Nephron (organoid): ENCODE results near the gene KRTAP10-12.
"Not testable (repeated sequence)": the region's sequence is repeated elsewhere in the genome, so short reads cannot be mapped to it uniquely, and the experiment has no call there.

Source experiments
- H3K27ac Mint-ChIP-seq, 3 experiments: 2 replicates each; pipeline ENCODE4 v1.8.0; 2020; ENCODE audit warnings: mixed read lengths in 3 of 3, mild to moderate bottlenecking in 2 of 3, moderate library complexity in 1 of 3
- H3K27me3 Mint-ChIP-seq: 2 replicates; pipeline ENCODE4 v1.8.0; 2021; ENCODE audit warnings: low read depth, mild to moderate bottlenecking, moderate library complexity, mixed read lengths
- H3K36me3 Mint-ChIP-seq: 2 replicates; pipeline ENCODE4 v1.8.0; 2020; ENCODE audit warnings: low read depth, mixed read lengths
- H3K4me1 Mint-ChIP-seq: 2 replicates; pipeline ENCODE4 v1.8.0; 2020; ENCODE audit warnings: mixed read lengths
- H3K4me3 Mint-ChIP-seq, 3 experiments: 2 replicates each; pipeline ENCODE4 v1.8.0; 2020; ENCODE audit warnings: mild to moderate bottlenecking in 3 of 3, mixed read lengths in 3 of 3, moderate library complexity in 2 of 3
- H3K9me3 Mint-ChIP-seq: 2 replicates; pipeline ENCODE4 v1.8.0; 2020; ENCODE audit warnings: mixed read lengths
- TF ChIP-seq, protein P1 (sequence below), 3 experiments: fragments of 200-600 bp; sonication (generic); IDR thresholded peaks; one replicate each; pipeline ENCODE4 v1.5.0; 2021; ENCODE audit warnings: antibody characterized with exemption in 3 of 3; ENCODE audit not compliant: unreplicated experiment in 3 of 3

KRTAP10-12 gene

DNA sequence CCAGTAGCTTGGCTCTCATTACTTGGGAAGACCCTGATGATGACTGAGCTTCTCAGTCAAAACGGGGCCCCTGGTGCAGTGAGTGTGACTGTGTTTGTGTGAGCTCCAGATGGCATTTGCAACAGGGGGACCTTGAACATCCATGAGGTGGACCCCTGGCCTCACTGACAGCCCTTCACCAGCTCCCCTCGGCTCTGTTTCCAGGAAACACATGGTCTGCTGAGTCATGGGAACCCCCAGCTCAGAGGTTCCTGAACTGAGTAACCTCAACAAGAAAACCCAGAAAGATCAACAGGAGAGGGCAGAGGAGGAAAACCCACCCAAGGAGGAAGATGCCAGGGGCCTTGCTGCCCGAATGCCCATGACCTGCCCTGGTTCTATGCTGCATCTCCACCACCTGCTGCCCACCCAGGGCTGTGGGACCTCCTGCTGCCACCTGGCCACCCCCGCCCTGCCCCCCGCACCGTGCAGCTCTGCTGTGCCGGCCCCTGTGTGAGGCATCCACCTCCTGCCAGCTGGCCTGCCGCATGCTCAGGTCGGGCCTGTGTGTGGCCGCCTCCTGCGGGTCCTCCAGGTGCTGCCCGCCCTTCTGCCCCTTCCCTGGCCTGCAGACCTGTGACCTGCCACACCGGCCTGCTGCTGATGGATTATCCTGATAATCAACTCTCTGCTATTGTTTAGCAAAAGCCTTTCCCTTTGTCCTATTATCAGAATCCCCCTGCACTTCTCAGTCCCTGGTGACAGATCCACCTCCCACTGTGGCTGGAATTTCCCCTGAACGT is 10.8 kb upstream of the KRTAP10-12 start:
- TF ChIP-seq, protein P1, sequence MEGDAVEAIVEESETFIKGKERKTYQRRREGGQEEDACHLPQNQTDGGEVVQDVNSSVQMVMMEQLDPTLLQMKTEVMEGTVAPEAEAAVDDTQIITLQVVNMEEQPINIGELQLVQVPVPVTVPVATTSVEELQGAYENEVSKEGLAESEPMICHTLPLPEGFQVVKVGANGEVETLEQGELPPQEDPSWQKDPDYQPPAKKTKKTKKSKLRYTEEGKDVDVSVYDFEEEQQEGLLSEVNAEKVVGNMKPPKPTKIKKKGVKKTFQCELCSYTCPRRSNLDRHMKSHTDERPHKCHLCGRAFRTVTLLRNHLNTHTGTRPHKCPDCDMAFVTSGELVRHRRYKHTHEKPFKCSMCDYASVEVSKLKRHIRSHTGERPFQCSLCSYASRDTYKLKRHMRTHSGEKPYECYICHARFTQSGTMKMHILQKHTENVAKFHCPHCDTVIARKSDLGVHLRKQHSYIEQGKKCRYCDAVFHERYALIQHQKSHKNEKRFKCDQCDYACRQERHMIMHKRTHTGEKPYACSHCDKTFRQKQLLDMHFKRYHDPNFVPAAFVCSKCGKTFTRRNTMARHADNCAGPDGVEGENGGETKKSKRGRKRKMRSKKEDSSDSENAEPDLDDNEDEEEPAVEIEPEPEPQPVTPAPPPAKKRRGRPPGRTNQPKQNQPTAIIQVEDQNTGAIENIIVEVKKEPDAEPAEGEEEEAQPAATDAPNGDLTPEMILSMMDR (IDR thresholded peaks at IDR 0.05; ENCODE audit: unreplicated experiment in 3 of 3) = no peak
- Mint-ChIP-seq H3K4me3 (no peak overlapping the region), H3K36me3 (no peaks in the 10 kb centered on the region), H3K27ac (no peak overlapping the region), H3K4me1 (peaks cover 23% of the 10 kb centered on the region), H3K9me3 (no peaks in the 10 kb centered on the region), H3K27me3 (peaks cover 52% of the 10 kb centered on the region)

DNA sequence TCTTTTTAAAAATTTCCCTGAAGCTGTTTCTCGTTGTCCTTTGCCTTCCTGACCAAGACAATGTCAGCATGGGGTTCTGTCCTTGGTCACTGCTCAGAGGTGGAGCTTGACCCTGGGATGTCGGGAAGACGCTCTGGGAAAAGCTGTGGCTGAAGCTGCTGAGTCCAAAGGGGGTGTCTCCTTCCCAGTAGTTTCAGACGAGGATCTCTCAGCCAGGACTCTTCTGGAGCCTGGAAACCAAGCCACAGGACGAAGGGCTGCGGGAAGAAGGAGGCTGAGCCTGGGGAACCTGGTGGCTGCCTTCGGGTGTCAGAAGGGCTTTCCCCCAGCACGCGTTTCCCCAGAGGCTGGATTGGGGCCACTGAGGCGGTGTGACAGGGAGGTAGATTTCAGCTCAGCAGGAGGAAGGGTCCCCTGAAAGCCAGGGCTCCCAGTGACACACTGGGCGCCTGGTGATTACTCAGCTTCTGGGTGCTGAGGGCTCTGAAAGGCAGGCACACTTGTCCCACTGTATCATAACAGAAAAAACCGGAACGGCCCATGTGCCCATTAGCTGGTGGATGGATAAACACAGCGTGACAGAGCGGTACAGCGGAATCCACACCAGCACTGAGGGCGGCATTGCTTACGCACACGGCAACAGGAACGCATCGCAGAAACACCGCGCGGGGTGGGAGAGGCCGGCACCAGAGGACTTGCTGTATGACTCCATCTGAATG is 10.0 kb upstream of the KRTAP10-12 start:
- Mint-ChIP-seq H3K36me3 (no peaks in the 10 kb centered on the region), H3K27me3 (peaks cover 51% of the 10 kb centered on the region), H3K4me3 (peak overlapping the region in 1 of 3 experiments; percentile 12), H3K27ac (no peak overlapping the region), H3K4me1 (peaks cover 23% of the 10 kb centered on the region), H3K9me3 (peaks cover 4% of the 10 kb centered on the region)
- TF ChIP-seq, protein P1 (IDR thresholded peaks at IDR 0.05; ENCODE audit: unreplicated experiment in 3 of 3) = no peak

DNA sequence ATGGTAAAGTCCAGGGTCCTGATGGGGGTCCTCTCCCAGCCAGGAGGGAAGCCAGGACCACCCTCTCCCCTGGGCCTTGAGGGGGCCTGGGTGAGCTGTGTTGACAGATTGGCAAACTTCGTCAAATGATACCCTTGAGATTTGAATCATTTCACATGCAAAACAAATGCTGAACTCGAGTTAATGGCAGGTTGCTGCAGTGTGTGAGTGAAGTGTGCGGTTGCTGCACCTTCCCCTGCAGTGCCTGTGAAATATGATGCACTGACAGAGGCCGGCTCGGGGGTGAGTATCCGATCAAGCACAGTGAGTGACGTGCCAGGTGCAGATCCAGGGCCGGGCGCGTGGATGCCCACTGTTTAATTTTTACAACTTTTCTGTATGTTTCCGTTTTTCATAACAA is 9.3 kb upstream of the KRTAP10-12 start:
- Mint-ChIP-seq H3K9me3 (peaks cover 9% of the 10 kb centered on the region), H3K27me3 (peaks cover 51% of the 10 kb centered on the region), H3K27ac (peak overlapping the region in 2 of 3 experiments; percentile 23 to 53), H3K4me3 (peak overlapping the region in 1 of 3 experiments; percentile 12), H3K36me3 (no peaks in the 10 kb centered on the region), H3K4me1 (peaks cover 23% of the 10 kb centered on the region)
- TF ChIP-seq, protein P1 (IDR thresholded peaks at IDR 0.05; ENCODE audit: unreplicated experiment in 3 of 3) = no peak

DNA sequence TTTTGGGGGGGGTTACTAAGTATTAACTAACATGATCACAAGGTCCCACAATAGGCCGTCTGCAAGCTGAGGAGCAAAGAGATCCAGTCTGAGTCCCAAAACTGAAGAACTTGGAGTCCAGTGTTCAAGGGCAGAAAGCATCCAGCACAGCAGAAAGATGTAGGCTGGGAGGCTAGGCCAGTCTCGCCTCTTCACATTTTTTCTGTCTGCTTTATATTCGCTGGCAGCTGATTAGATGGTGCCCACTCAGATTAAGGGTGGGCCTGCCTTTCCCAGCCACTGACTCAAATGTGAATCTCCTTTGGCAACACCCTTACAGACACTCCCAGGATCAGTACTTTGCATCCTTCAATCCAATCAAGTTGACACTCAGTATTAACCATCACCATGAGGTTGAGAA is 7.2 kb upstream of the KRTAP10-12 start:
- H3K36me3 Mint-ChIP-seq, H3K27ac Mint-ChIP-seq, H3K4me3 Mint-ChIP-seq: not testable (repeated sequence)
- peaks cover 23% of the 10 kb centered on the region for H3K4me1 Mint-ChIP-seq
- peaks cover 20% of the 10 kb centered on the region for H3K9me3 Mint-ChIP-seq
- peaks cover 45% of the 10 kb centered on the region for H3K27me3 Mint-ChIP-seq

DNA sequence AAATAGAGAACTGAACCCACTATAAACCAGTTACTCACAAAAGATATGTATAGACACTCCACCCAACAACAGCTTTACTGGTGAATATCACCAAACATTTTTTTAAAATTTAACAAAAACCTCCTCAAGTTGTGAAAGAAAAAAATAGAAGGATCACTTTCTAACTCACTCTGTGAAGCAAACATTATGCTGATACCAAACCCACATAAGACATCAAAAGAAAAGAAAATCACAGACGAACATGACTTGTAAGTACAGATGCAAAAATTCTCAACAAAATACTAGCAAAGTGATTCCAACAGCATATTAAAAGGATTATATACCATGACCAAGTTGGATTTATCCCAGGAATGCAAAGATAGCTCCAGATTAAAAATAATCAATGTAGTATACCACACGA is 5.3 kb upstream of the KRTAP10-12 start:
- Mint-ChIP-seq H3K4me3 (no peak overlapping the region), H3K27ac (no peak overlapping the region), H3K4me1 (peaks cover 27% of the 10 kb centered on the region), H3K27me3 (peaks cover 48% of the 10 kb centered on the region), H3K9me3 (peaks cover 27% of the 10 kb centered on the region), H3K36me3 (no peaks in the 10 kb centered on the region)
- TF ChIP-seq, protein P1 (IDR thresholded peaks at IDR 0.05; ENCODE audit: unreplicated experiment in 3 of 3) = no peak

DNA sequence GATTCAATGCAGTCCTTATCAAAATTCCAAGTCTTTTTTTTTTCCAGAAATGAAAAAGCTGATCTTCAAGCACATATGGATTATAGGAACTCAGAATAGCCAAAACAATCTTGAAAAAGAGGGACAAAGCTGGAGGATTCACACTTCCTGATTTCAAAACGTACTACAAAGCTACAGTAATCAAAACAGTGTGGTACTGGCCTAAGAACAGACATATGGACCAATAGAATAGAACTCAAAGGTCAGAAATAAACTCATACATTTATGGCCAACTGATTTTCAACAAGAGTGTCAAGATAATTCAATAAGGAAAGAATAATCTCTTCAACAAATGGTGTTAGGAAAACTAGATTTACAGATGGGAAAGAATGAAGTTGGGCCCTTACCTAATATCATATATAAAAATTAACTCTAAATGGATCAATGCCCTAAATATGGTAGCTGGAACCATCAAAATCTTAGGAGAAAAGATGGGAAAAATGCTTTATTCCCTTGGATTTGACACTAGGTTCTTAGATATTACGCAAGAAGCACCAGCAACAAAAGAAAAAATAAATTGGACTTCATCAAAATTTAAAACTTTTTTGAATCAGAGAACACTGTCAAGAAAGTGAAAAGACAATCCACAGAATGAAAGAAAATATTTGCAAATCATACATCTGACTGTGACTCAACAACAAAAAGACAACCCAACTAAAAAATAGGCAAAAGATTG is 4.0 kb upstream of the KRTAP10-12 start:
- Mint-ChIP-seq H3K4me3 (no peak overlapping the region), H3K27me3 (peaks cover 47% of the 10 kb centered on the region), H3K27ac (no peak overlapping the region), H3K9me3 (peaks cover 27% of the 10 kb centered on the region), H3K36me3 (no peaks in the 10 kb centered on the region), H3K4me1 (peaks cover 19% of the 10 kb centered on the region)
- TF ChIP-seq, protein P1 (IDR thresholded peaks at IDR 0.05; ENCODE audit: unreplicated experiment in 3 of 3) = no peak
